GM21737 (cell line): ENCODE results near the gene NUCB2.
"Not testable (repeated sequence)": the region's sequence is repeated elsewhere in the genome, so short reads cannot be mapped to it uniquely, and the experiment has no call there.

Source experiments
- ATAC-seq: cut with Tn5 transposase; IDR thresholded peaks from one replicate; pipeline ENCODE4 v1.9.1; 2021; ENCODE audit warnings: mild to moderate bottlenecking, moderate library complexity; ENCODE audit not compliant: unreplicated experiment

The NUCB2 gene

GRCh38 chr11:17276236-17277023, at the start of gene NUCB2:
NUCB2 (plus strand) TSS chr11:17276739; CDS start chr11:17295324, 18,585 bp downstream.
- peak; percentile 98 for ATAC-seq

- not testable (repeated sequence) for ATAC-seq
These were observed 48.2 kb upstream of the NUCB2 start for GRCh38 chr11:17228186-17228925.

GRCh38 chr11:17229481-17230152, 46.9 kb upstream of the NUCB2 start:
- no peak for ATAC-seq

GRCh38 chr11:17230867-17231851, 45.4 kb upstream of the NUCB2 start:
- ATAC-seq: peak; percentile 95

- no peak for ATAC-seq
These were observed 43.4 kb upstream of the NUCB2 start for GRCh38 chr11:17233101-17233500.

GRCh38 chr11:17238377-17238776, 38.2 kb upstream of the NUCB2 start:
- ATAC-seq: no peak

GRCh38 chr11:17239927-17240326, 36.6 kb upstream of the NUCB2 start:
- not testable (repeated sequence) for ATAC-seq

- ATAC-seq: no peak
These were observed 35.8 kb upstream of the NUCB2 start for GRCh38 chr11:17240780-17241179.

- not testable (repeated sequence) for ATAC-seq
These were observed 33.6 kb upstream of the NUCB2 start for GRCh38 chr11:17242954-17243353.

- peak; percentile 88 for ATAC-seq
These were observed 32.5 kb upstream of the NUCB2 start for GRCh38 chr11:17244046-17244445.

GRCh38 chr11:17250561-17251350, 25.8 kb upstream of the NUCB2 start:
- no peak for ATAC-seq

GRCh38 chr11:17252704-17253103, 23.8 kb upstream of the NUCB2 start:
- ATAC-seq: no peak

GRCh38 chr11:17256512-17256911, 20.0 kb upstream of the NUCB2 start:
- ATAC-seq: no peak

- no peak for ATAC-seq
These were observed 19.3 kb upstream of the NUCB2 start for GRCh38 chr11:17257196-17257595.

- no peak for ATAC-seq
These were observed 17.9 kb upstream of the NUCB2 start for GRCh38 chr11:17258670-17259069.

GRCh38 chr11:17259519-17259918, 17.0 kb upstream of the NUCB2 start:
- ATAC-seq: no peak

- no peak for ATAC-seq
These were observed 16.5 kb upstream of the NUCB2 start for GRCh38 chr11:17260020-17260419.

- no peak for ATAC-seq
These were observed 12.8 kb upstream of the NUCB2 start for GRCh38 chr11:17263769-17264168.

- no peak for ATAC-seq
These were observed 9.8 kb upstream of the NUCB2 start for GRCh38 chr11:17266781-17267180.

- no peak for ATAC-seq
These were observed 9.0 kb upstream of the NUCB2 start for GRCh38 chr11:17267576-17267975.
